Measurements from ENCODE around the gene ADAMTS7. TPM values are rescaled to one million over a fixed set of nuclear protein-coding genes. Genes with fewer than 3 reads are reported as not detected.

ADAMTS7 gene
- total and polyA plus RNA-seq, 2 donors (not counting 1 experiment from before 2014, with no cell fraction given): 0.10 to 16.6 TPM

DNA sequence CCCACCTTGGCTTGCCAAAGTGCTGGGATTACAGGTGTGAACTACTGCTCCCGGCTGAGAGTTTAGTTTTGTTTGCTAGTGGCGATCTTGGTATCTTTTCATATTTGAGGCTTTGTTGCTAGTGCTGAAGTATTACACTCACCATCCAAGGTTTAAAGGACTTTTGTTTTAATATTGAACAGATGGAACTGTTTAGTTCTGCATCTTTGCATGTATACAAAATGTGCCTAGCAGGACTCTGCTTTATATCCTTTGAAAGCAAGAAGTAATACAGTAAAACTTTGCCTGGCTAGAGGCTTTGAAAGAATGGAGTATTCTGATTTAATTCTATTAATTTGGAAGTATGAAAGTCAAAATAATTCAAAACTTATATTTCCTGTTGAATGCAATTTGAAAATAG, 92.4 kb downstream of the ADAMTS7 start:
- H3K4me1 ChIP-seq (ENCODE audit: control insufficient read depth in 2 of 2, insufficient read depth in 2 of 2, low read length in 2 of 2): no peaks in the 10 kb centered on the region
- intact Hi-C loops (cut with micrococcal nuclease): no loop called here

More for the DNA sequence above, 92.4 kb downstream of the ADAMTS7 start:
- POLR2A ChIA-PET: no interaction called here
- Histone ChIP-seq H3K27me3 (replicated peaks in 1 of 4; ENCODE audit: control extremely low read depth in 1 of 4, control insufficient read depth in 3 of 4, insufficient read depth in 4 of 4, low read length in 3 of 4) (peaks cover 0 to 8% (median 2%) of the 10 kb centered on the region in 4 experiments), H3K9ac (ENCODE audit: low read length) (no peak overlapping the region), H3K9me3 (ENCODE audit: control extremely low read depth in 1 of 3, control insufficient read depth in 2 of 3, insufficient read depth in 1 of 3, low read length in 2 of 3) (peaks cover 0 to 10% (median 0%) of the 10 kb centered on the region in 3 donors), H3K4me3 (ENCODE audit: control extremely low read depth in 1 of 5, extremely low read depth in 1 of 5, insufficient read depth in 1 of 5, low read depth in 2 of 5, low read length in 4 of 5) (no peak overlapping the region), H2AFZ (ENCODE audit: insufficient read depth, low read depth, low read length, poor library complexity, severe bottlenecking) (no peak overlapping the region), H3K79me2 (ENCODE audit: control insufficient read depth, insufficient read depth, low read length) (no peaks in the 10 kb centered on the region), H3K36me3 (replicated peaks in 1 of 2; ENCODE audit: control extremely low read depth in 1 of 2, control insufficient read depth in 1 of 2, extremely low read depth in 1 of 2, insufficient read depth in 2 of 2, low read length in 1 of 2) (no peaks in the 10 kb centered on the region), H3K4me2 (replicated peaks; ENCODE audit: low read depth, low read length, poor library complexity, severe bottlenecking) (no peak overlapping the region), H3K27ac (ENCODE audit: low read length in 2 of 2) (no peak overlapping the region), H4K20me1 (ENCODE audit: control insufficient read depth, insufficient read depth, low read length, poor library complexity, severe bottlenecking) (no peaks in the 10 kb centered on the region)
- WGBS (ENCODE audit: insufficient coverage): no CpG with 5 or more reads among the region's 2 CpGs
- H3K4me3 Mint-ChIP-seq: no peak overlapping the region
- no peak for TF ChIP-seq EZH2 (IDR thresholded peaks at IDR 0.05; ENCODE audit: borderline replicate concordance, insufficient read depth, low read depth, low read length, poor library complexity, severe bottlenecking)
- no peak for TF ChIP-seq CTCF (IDR thresholded peaks at IDR 0.05)
- H3K9me3 Mint-ChIP-seq (ENCODE audit: insufficient read depth): no peaks in the 10 kb centered on the region
- DNase-seq (no peak), ATAC-seq (ENCODE audit: low read depth) (no peak)
- H3K4me1 Mint-ChIP-seq: no peaks in the 10 kb centered on the region
- CTCF ChIA-PET: no interaction called here
- H3K27me3 Mint-ChIP-seq: peaks cover 31% of the 10 kb centered on the region
- H3K27ac Mint-ChIP-seq: no peak overlapping the region

All from B cell (primary cell).